Measurements from ENCODE around the gene TFEB. TPM values are rescaled to one million over a fixed set of nuclear protein-coding genes. Genes with fewer than 3 reads are reported as not detected.
A peak's percentile ranks its signal among the peaks of the same experiment; 100 is the strongest.

TFEB gene
- total and polyA plus RNA-seq, 10 donors, result 55.9 to 150 (median 76.9) TPM

- H3K4me3 ChIP-seq, result peak overlapping the region in 6 of 8 donors; percentile 16 to 57 (median 28)
- WGBS, 5 donors, result 27 to 45% (median 36%) methylated on average over 9 to 15 of the region's 15 CpGs
- peak overlapping the region; percentile 68 to 91 (median 84) for H3K27ac ChIP-seq
- peaks cover 0 to 52% (median 6%) of the 10 kb centered on the region in 6 donors for H3K36me3 ChIP-seq
- no peaks in the 10 kb centered on the region for H3K27me3 ChIP-seq (replicated peaks in 1 of 7)
- H3K9me3 ChIP-seq, result no peaks in the 10 kb centered on the region
- H3K4me1 ChIP-seq, result peaks cover 34 to 92% (median 80%) of the 10 kb centered on the region in 6 donors
- TF ChIP-seq POLR2AphosphoS5 (IDR thresholded peaks at IDR 0.05) (peak; percentile 74 to 84 (median 77)), CTCF (IDR thresholded peaks at IDR 0.05 in 8 of 11, conservative IDR thresholded peaks at IDR 0.05 in 3 of 11) (peak; percentile 51 to 88 (median 78)), POLR2A (IDR thresholded peaks at IDR 0.05) (no peak)
- DNase-seq, result peak; percentile 95
- intact Hi-C loops (cut with DNase I; ENCODE audit: low total_unique reads), result no loop called here
These were observed 29.2 kb downstream of the TFEB start for GRCh38 chr6:41705996-41706835.

GRCh38 chr6:41705311-41705995 lies 30.0 kb downstream of the TFEB start:
- peak overlapping the region in 6 of 8 donors; percentile 16 to 57 (median 28) for H3K4me3 ChIP-seq
- 60 to 86% (median 69%) methylated on average over 7 to 12 of the region's 12 CpGs for WGBS, 5 donors

GRCh38 chr6:41704656-41705310 lies 30.6 kb downstream of the TFEB start:
- WGBS, 5 donors, result 69 to 93% (median 80%) methylated on average over 3 to 5 of the region's 5 CpGs
- Histone ChIP-seq H3K27me3 (replicated peaks in 1 of 7) (no peaks in the 10 kb centered on the region), H3K9me3 (no peaks in the 10 kb centered on the region), H3K4me3 (peak overlapping the region in 5 of 8 donors; percentile 17 to 57 (median 28)), H3K36me3 (peaks cover 0 to 51% (median 6%) of the 10 kb centered on the region in 6 donors), H3K4me1 (peaks cover 37 to 98% (median 89%) of the 10 kb centered on the region in 6 donors), H3K27ac (peak overlapping the region; percentile 68 to 91 (median 84))
- TF ChIP-seq POLR2A (IDR thresholded peaks at IDR 0.05), result no peak
- TF ChIP-seq POLR2AphosphoS5 (IDR thresholded peaks at IDR 0.05), result peak in 2 of 3 donors; percentile 45 to 57
- intact Hi-C loops (cut with DNase I; ENCODE audit: low total_unique reads), result no loop called here
- peak; percentile 76 for DNase-seq

More at GRCh38 chr6:41705311-41705995, 30.0 kb downstream of the TFEB start:
- Histone ChIP-seq H3K4me1 (peaks cover 35 to 94% (median 86%) of the 10 kb centered on the region in 6 donors), H3K9me3 (no peaks in the 10 kb centered on the region), H3K27ac (peak overlapping the region; percentile 68 to 91 (median 84)), H3K36me3 (peaks cover 0 to 52% (median 6%) of the 10 kb centered on the region in 6 donors), H3K27me3 (replicated peaks in 1 of 7) (no peaks in the 10 kb centered on the region)
- intact Hi-C loops (cut with DNase I; ENCODE audit: low total_unique reads), result no loop called here
- no peak for TF ChIP-seq POLR2A (IDR thresholded peaks at IDR 0.05)
- TF ChIP-seq POLR2AphosphoS5 (IDR thresholded peaks at IDR 0.05), result no peak
- TF ChIP-seq CTCF (IDR thresholded peaks at IDR 0.05 in 8 of 11, conservative IDR thresholded peaks at IDR 0.05 in 3 of 11), result no peak
- peak; percentile 70 for DNase-seq

GRCh38 chr6:41704028-41704427 lies 31.4 kb downstream of the TFEB start:
- Histone ChIP-seq H3K36me3 (peaks cover 0 to 52% (median 8%) of the 10 kb centered on the region in 6 donors), H3K27ac (peak overlapping the region in 4 of 8 donors; percentile 85 to 91 (median 86)), H3K4me1 (peaks cover 37 to 99% (median 95%) of the 10 kb centered on the region in 6 donors), H3K27me3 (replicated peaks in 1 of 7) (no peaks in the 10 kb centered on the region), H3K9me3 (no peaks in the 10 kb centered on the region), H3K4me3 (peak overlapping the region in 2 of 8 donors; percentile 31 to 57)
- 77 to 94% (median 85%) methylated on average over 7 of the region's 7 CpGs for WGBS, 5 donors
- intact Hi-C loops (cut with DNase I; ENCODE audit: low total_unique reads), result no loop called here
- peak; percentile 62 for DNase-seq
- TF ChIP-seq POLR2AphosphoS5 (IDR thresholded peaks at IDR 0.05), result no peak
- no peak for TF ChIP-seq CTCF (IDR thresholded peaks at IDR 0.05 in 8 of 11, conservative IDR thresholded peaks at IDR 0.05 in 3 of 11)
- TF ChIP-seq POLR2A (IDR thresholded peaks at IDR 0.05), result no peak

Measured in spleen (tissue), 11 donors.